HepG2 (cell line): Measurements from ENCODE around the gene PMFBP1. TPM values are rescaled to one million over a fixed set of nuclear protein-coding genes. Genes with fewer than 3 reads are reported as not detected.

Experiments
- ATAC-seq: fragments of 200-7000 bp; cut with Tn5 transposase; 3 replicates; pipeline ENCODE4 v1.9.1; 2020; ENCODE audit warnings: mild to moderate bottlenecking, moderate library complexity
- BruUV-seq: library from RNA; stranded (reverse); fragments of 400-500 nt; replicated peaks from 2 replicates; lab custom pipeline; 2021; lab: Mats Ljungman, UMichigan
- CTCF ChIA-PET: fragments of 300-600 bp; formaldehyde crosslinking; extraction: SDS; loops from one replicate; lab custom pipeline; 2021; ENCODE audit warnings: low total read pairs, inconsistent platforms, low intra/inter-chr PET ratio; lab: Yijun Ruan, JAX
- POLR2A ChIA-PET: fragments of 350-600 bp; sonication (Branson Sonifier 250); formaldehyde crosslinking; loops from one replicate; lab custom pipeline; 2020; ENCODE audit warnings: antibody characterized with exemption, inconsistent platforms; lab: Yijun Ruan, JAX
- DNase-seq: peaks from one replicate; pipeline ENCODE4 v3.0.0-alpha.2; 2015; ENCODE audit warnings: low spot score
- FAIRE-seq: peaks from 3 replicates; lab custom pipeline; 2011; peaks lifted over from hg19 to GRCh38; lab: Jason Lieb, UNC
- H2AFZ ChIP-seq: one replicate; pipeline ENCODE4 v1.6.1; 2011; ENCODE audit warnings: low read length, inconsistent platforms
- H3K27ac ChIP-seq: fragments of 300-600 bp; 3 replicates; pipeline ENCODE4 v1.8.0; 2011; ENCODE audit warnings: mixed run types, mild to moderate bottlenecking, mixed read lengths, low read length, inconsistent platforms; ENCODE audit not compliant: insufficient read depth; ENCODE audit errors: extremely low read length
- H3K27me3 ChIP-seq, 2 experiments: fragments of 200-600 bp in 1 of 2; 2 replicates in 1 of 2; 3 replicates in 1 of 2; pipeline versions ENCODE4 v1.6.0 to v1.8.0; 2011; ENCODE audit warnings: low read length in 2 of 2, mild to moderate bottlenecking in 2 of 2, moderate library complexity in 2 of 2, inconsistent platforms in 1 of 2; ENCODE audit not compliant: insufficient read depth in 2 of 2, control insufficient read depth in 1 of 2
- H3K36me3 ChIP-seq, 2 experiments: fragments of 200-600 bp in 1 of 2; replicated peaks in 1 of 2; 2 replicates in 1 of 2; 3 replicates in 1 of 2; pipeline versions ENCODE4 v1.5.1 to v1.8.0; 2011; ENCODE audit warnings: low read length in 2 of 2, inconsistent platforms in 1 of 2; ENCODE audit not compliant: insufficient read depth in 2 of 2, control insufficient read depth in 1 of 2
- H3K4me1 ChIP-seq: 2 replicates; pipeline ENCODE4 v1.5.1; 2012; ENCODE audit warnings: low read length, inconsistent platforms; ENCODE audit not compliant: insufficient read depth
- H3K4me2 ChIP-seq: 2 replicates; pipeline ENCODE4 v1.6.0; 2011; ENCODE audit warnings: low read depth, low read length, inconsistent platforms
- H3K4me3 ChIP-seq, 3 experiments: fragments of 200-600 bp in 1 of 3; sonication (generic), shearing (Covaris generic) in 1 of 3; replicated peaks in 1 of 3; 2 replicates each; pipeline ENCODE4 v1.5.1; 2011 to 2016; ENCODE audit warnings: low read length in 3 of 3, inconsistent platforms in 2 of 3, low read depth in 2 of 3, mild to moderate bottlenecking in 2 of 3, control low read depth in 1 of 3, mixed read lengths in 1 of 3; ENCODE audit not compliant: insufficient read depth in 1 of 3
- H3K79me2 ChIP-seq: one replicate; pipeline ENCODE4 v1.6.1; 2011; ENCODE audit warnings: low read length, inconsistent platforms; ENCODE audit not compliant: insufficient read depth
- H3K9ac ChIP-seq: 2 replicates; pipeline ENCODE4 v1.6.0; 2011; ENCODE audit warnings: mild to moderate bottlenecking, low read depth, low read length, inconsistent platforms; ENCODE audit not compliant: insufficient read depth
- H3K9me3 ChIP-seq: 2 replicates; pipeline ENCODE4 v1.5.1; 2012; ENCODE audit warnings: mild to moderate bottlenecking, low read length
- H4K20me1 ChIP-seq: 2 replicates; pipeline ENCODE4 v1.6.0; 2011; ENCODE audit warnings: inconsistent platforms, mild to moderate bottlenecking, low read length, moderate library complexity; ENCODE audit not compliant: insufficient read depth
- FOXP1 ChIP-seq, 2 experiments: fragments of 450-650 bp in 1 of 2; IDR thresholded peaks; 2 replicates each; pipeline ENCODE4 v1.6.1; 2017 to 2018; ENCODE audit warnings: antibody characterized with exemption in 1 of 2
- NFE2 ChIP-seq: sonication (generic); formaldehyde crosslinking; IDR thresholded peaks from 2 replicates; pipeline ENCODE4 v1.4.0; 2020; ENCODE audit warnings: missing genetic modification reagents
- PCBP1 ChIP-seq: fragments of 200-400 bp; formaldehyde crosslinking; IDR thresholded peaks from 2 replicates; pipeline ENCODE4 v1.6.1; 2017; ENCODE audit warnings: mild to moderate bottlenecking, low read depth, low read length, borderline replicate concordance
- YEATS2 ChIP-seq: sonication (generic); formaldehyde crosslinking; IDR thresholded peaks from 2 replicates; pipeline ENCODE4 v1.4.0; 2020; ENCODE audit warnings: missing genetic modification reagents, borderline replicate concordance
- ZNF274 ChIP-seq: sonication (generic); formaldehyde crosslinking; IDR thresholded peaks from 2 replicates; pipeline ENCODE4 v1.5.1; 2020; ENCODE audit warnings: mild to moderate bottlenecking, missing genetic modification reagents
- ZNF33A ChIP-seq: sonication (generic); formaldehyde crosslinking; IDR thresholded peaks from 2 replicates; pipeline ENCODE4 v1.5.1; 2020; ENCODE audit warnings: missing genetic modification reagents, mild to moderate bottlenecking, moderate library complexity, borderline replicate concordance
- ZNF546 ChIP-seq: sonication (generic); formaldehyde crosslinking; conservative IDR thresholded peaks from 2 replicates; pipeline ENCODE4 v1.8.1; 2023; ENCODE audit warnings: mild to moderate bottlenecking, missing genetic modification reagents
- ZNF616 ChIP-seq: sonication (generic); formaldehyde crosslinking; IDR thresholded peaks from 2 replicates; pipeline ENCODE4 v1.5.0; 2020; ENCODE audit warnings: low read depth, mild to moderate bottlenecking, missing genetic modification reagents
- ZNF790 ChIP-seq: sonication (generic); formaldehyde crosslinking; IDR thresholded peaks from 2 replicates; pipeline ENCODE4 v1.8.0; 2022; ENCODE audit warnings: missing genetic modification reagents, mild to moderate bottlenecking, borderline replicate concordance
- WGBS: methylation state at CpG from one replicate; pipeline ENCODE4 v1.1.6; 2017; ENCODE audit warnings: low lambda C conversion rate; 5-methylcytosine and 5-hydroxymethylcytosine counted together
- in situ Hi-C: cut with HindIII; loops from 2 replicates; pipeline ENCODE4 v1.10.0; 2017; ENCODE audit warnings: low pct_unique_long_range_greater_than_20kb; ENCODE audit not compliant: extremely low pct_ligation_motif_present
- intact Hi-C: fragments of 100-400 bp; cut with micrococcal nuclease; formaldehyde crosslinking; loops from one replicate; pipeline ENCODE4 v1.10.0; 2022; ENCODE audit not compliant: unreplicated experiment
- polyA plus RNA-seq, 8 experiments: library from polyadenylated mRNA; depleted of rRNA in 3 of 8; stranded (reverse) in 7 of 8; unstranded in 1 of 8; fragments of >200 nt; fragmentation: Illumina TruSeq in 4 of 8; extraction: Trizol in 4 of 8; gene quantifications; 2 replicates each; pipeline versions ENCODE4 v1.2.1 to v1.2.3, GENCODE V29; 2011 to 2016; ENCODE audit warnings: low read depth in 4 of 8, missing spikeins in 1 of 8, mixed read lengths in 1 of 8; ENCODE audit not compliant: insufficient read depth in 1 of 8
- total RNA-seq, 5 experiments: library from RNA; depleted of rRNA; stranded (reverse); fragments of >200 nt; fragmentation: Illumina TruSeq; extraction: Trizol; gene quantifications; 2 replicates each; pipeline ENCODE4 v1.2.3, GENCODE V29; 2016; ENCODE audit warnings: low read depth in 1 of 5
- TF ChIP-seq, protein P1 (sequence below): sonication (generic); formaldehyde crosslinking; IDR thresholded peaks from 2 replicates; pipeline ENCODE4 v1.5.0; 2020; ENCODE audit warnings: mild to moderate bottlenecking, missing genetic modification reagents, borderline replicate concordance
- TF ChIP-seq, protein P2 (sequence below): sonication (generic); formaldehyde crosslinking; IDR thresholded peaks from 2 replicates; pipeline ENCODE4 v1.5.1; 2020; ENCODE audit warnings: mild to moderate bottlenecking, missing genetic modification reagents, borderline replicate concordance

Gene PMFBP1
- total and polyA plus RNA-seq, 2 of the 13 experiments (the other 11 are each of a cell fraction or from before 2014, with no cell fraction given): 1.9 to 3.8 TPM

DNA sequence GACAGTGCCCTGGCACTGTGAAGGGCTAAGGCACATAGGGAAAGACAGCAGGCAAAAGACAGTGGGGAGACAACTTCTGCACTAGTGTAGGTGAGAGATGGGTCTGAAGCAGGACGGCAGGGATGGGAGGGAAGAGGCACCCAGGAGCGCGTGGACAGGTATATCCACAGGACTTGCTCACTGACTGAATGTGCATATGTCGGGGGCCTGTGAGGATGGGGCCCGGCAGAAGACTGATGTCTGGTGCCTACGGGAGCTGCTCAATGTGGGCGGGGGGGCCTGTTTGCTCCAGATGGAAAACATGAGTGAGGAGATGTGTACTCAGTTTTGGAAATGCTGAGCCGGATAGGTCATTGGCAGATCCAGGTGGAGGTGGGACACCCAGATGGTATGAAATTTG lies 47.3 kb upstream of the PMFBP1 start:
- Histone ChIP-seq H3K9me3 (no peaks in the 10 kb centered on the region; the same call in 1 of the 2 replicates), H3K79me2 (no peaks in the 10 kb centered on the region), H3K4me2 (no peak overlapping the region), H3K27ac (no peak overlapping the region), H3K4me3 (no peak overlapping the region), H2AFZ (no peak overlapping the region), H3K36me3 (no peaks in the 10 kb centered on the region), H3K4me1 (peaks cover 38% of the 10 kb centered on the region), H3K9ac (no peak overlapping the region), H4K20me1 (no peaks in the 10 kb centered on the region), H3K27me3 (no peaks in the 10 kb centered on the region)
- no TSS peak for BruUV-seq
- TF ChIP-seq, protein P1, sequence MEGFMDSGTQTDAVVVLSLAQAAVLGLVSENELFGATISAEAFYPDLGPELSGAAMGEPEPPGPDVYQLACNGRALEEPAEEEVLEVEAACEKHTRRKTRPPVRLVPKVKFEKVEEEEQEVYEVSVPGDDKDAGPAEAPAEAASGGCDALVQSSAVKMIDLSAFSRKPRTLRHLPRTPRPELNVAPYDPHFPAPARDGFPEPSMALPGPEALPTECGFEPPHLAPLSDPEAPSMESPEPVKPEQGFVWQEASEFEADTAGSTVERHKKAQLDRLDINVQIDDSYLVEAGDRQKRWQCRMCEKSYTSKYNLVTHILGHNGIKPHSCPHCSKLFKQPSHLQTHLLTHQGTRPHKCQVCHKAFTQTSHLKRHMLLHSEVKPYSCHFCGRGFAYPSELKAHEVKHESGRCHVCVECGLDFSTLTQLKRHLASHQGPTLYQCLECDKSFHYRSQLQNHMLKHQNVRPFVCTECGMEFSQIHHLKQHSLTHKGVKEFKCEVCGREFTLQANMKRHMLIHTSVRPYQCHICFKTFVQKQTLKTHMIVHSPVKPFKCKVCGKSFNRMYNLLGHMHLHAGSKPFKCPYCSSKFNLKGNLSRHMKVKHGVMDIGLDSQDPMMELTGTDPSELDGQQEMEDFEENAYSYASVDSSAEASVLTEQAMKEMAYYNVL: no peak
- TF ChIP-seq ZNF33A (CRISPR knock-in tag): no peak
- TF ChIP-seq ZNF616 (CRISPR knock-in tag): no peak
- TF ChIP-seq NFE2 (CRISPR knock-in tag): no peak
- no peak for TF ChIP-seq YEATS2 (CRISPR knock-in tag)
- TF ChIP-seq PCBP1: no peak
- no peak for TF ChIP-seq ZNF546
- TF ChIP-seq ZNF274: no peak
- no peak for TF ChIP-seq FOXP1 (IDR thresholded peaks at IDR 0.05)
- TF ChIP-seq FOXP1 (CRISPR knock-in tag; IDR thresholded peaks at IDR 0.05): no peak
- TF ChIP-seq, protein P2, sequence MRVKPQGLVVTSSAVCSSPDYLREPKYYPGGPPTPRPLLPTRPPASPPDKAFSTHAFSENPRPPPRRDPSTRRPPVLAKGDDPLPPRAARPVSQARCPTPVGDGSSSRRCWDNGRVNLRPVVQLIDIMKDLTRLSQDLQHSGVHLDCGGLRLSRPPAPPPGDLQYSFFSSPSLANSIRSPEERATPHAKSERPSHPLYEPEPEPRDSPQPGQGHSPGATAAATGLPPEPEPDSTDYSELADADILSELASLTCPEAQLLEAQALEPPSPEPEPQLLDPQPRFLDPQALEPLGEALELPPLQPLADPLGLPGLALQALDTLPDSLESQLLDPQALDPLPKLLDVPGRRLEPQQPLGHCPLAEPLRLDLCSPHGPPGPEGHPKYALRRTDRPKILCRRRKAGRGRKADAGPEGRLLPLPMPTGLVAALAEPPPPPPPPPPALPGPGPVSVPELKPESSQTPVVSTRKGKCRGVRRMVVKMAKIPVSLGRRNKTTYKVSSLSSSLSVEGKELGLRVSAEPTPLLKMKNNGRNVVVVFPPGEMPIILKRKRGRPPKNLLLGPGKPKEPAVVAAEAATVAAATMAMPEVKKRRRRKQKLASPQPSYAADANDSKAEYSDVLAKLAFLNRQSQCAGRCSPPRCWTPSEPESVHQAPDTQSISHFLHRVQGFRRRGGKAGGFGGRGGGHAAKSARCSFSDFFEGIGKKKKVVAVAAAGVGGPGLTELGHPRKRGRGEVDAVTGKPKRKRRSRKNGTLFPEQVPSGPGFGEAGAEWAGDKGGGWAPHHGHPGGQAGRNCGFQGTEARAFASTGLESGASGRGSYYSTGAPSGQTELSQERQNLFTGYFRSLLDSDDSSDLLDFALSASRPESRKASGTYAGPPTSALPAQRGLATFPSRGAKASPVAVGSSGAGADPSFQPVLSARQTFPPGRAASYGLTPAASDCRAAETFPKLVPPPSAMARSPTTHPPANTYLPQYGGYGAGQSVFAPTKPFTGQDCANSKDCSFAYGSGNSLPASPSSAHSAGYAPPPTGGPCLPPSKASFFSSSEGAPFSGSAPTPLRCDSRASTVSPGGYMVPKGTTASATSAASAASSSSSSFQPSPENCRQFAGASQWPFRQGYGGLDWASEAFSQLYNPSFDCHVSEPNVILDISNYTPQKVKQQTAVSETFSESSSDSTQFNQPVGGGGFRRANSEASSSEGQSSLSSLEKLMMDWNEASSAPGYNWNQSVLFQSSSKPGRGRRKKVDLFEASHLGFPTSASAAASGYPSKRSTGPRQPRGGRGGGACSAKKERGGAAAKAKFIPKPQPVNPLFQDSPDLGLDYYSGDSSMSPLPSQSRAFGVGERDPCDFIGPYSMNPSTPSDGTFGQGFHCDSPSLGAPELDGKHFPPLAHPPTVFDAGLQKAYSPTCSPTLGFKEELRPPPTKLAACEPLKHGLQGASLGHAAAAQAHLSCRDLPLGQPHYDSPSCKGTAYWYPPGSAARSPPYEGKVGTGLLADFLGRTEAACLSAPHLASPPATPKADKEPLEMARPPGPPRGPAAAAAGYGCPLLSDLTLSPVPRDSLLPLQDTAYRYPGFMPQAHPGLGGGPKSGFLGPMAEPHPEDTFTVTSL (CRISPR knock-in tag): no peak
- no peak for TF ChIP-seq ZNF790
- WGBS: 97% methylated on average over 8 of the region's 8 CpGs
- FAIRE-seq (no peak), DNase-seq (no peak), ATAC-seq (no peak)
- in situ Hi-C loops (no loop called here), intact Hi-C loops (no loop called here)
- ChIA-PET CTCF (no interaction called here), POLR2A (no interaction called here)
